ENCODE measurements around the gene MRPL43.
A peak's percentile ranks its signal among the peaks of the same experiment; 100 is the strongest.

Gene MRPL43

DNA sequence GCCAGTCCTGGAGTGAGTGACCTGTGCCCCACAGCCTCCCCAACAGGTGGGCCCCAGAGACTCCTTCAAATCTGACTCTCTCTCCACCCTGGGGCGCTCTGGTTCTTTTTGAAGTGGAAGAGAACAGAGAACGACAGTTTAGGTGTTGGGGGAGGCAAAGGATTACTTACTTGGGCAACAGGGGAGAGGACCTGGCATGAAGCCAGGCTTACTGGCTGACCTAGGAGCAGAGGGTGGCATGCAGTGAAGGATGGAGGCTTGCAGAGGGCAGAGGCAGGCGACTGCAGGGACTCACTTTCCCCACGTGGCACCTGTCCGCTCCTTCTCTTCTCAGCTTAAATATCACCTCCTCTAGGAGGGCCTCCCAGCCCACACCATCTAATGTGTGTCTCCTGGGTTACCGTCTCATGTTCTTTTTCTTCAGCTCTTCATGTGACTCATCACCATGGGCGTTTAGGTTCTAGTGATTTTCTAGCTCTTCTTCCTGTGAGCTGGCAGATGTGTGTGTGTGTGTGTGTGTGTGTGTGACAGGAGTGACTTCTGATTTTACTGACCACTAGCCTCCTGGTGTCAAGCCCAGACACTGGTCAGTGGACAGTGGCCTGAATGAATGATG lies 27.8 kb upstream of the MRPL43 start:
- TF ChIP-seq POLR2AphosphoS5 (IDR thresholded peaks at IDR 0.05; ENCODE audit: low read depth, low read length) (no peak), SIN3A (IDR thresholded peaks at IDR 0.05; ENCODE audit: borderline replicate concordance, insufficient read depth, low read length) (no peak), TAF1 (IDR thresholded peaks at IDR 0.05; ENCODE audit: borderline replicate concordance, insufficient read depth, low read length) (no peak), FOXP2 (optimal IDR thresholded peaks at IDR 0.05; ENCODE audit: borderline replicate concordance, extremely low read depth, extremely low read length, insufficient read depth) (no peak)
- TF ChIP-seq, protein P1, sequence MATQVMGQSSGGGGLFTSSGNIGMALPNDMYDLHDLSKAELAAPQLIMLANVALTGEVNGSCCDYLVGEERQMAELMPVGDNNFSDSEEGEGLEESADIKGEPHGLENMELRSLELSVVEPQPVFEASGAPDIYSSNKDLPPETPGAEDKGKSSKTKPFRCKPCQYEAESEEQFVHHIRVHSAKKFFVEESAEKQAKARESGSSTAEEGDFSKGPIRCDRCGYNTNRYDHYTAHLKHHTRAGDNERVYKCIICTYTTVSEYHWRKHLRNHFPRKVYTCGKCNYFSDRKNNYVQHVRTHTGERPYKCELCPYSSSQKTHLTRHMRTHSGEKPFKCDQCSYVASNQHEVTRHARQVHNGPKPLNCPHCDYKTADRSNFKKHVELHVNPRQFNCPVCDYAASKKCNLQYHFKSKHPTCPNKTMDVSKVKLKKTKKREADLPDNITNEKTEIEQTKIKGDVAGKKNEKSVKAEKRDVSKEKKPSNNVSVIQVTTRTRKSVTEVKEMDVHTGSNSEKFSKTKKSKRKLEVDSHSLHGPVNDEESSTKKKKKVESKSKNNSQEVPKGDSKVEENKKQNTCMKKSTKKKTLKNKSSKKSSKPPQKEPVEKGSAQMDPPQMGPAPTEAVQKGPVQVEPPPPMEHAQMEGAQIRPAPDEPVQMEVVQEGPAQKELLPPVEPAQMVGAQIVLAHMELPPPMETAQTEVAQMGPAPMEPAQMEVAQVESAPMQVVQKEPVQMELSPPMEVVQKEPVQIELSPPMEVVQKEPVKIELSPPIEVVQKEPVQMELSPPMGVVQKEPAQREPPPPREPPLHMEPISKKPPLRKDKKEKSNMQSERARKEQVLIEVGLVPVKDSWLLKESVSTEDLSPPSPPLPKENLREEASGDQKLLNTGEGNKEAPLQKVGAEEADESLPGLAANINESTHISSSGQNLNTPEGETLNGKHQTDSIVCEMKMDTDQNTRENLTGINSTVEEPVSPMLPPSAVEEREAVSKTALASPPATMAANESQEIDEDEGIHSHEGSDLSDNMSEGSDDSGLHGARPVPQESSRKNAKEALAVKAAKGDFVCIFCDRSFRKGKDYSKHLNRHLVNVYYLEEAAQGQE (IDR thresholded peaks at IDR 0.05; ENCODE audit: insufficient read depth in 1 of 2, low read depth in 2 of 2, low read length in 2 of 2), result no peak

- no peak for TF ChIP-seq FOXP2 (optimal IDR thresholded peaks at IDR 0.05; ENCODE audit: borderline replicate concordance, extremely low read depth, extremely low read length, insufficient read depth)
- TF ChIP-seq, protein P1 (IDR thresholded peaks at IDR 0.05; ENCODE audit: insufficient read depth in 1 of 2, low read depth in 2 of 2, low read length in 2 of 2), result no peak
- no peak for TF ChIP-seq POLR2AphosphoS5 (IDR thresholded peaks at IDR 0.05; ENCODE audit: low read depth, low read length)
- no peak for TF ChIP-seq TAF1 (IDR thresholded peaks at IDR 0.05; ENCODE audit: borderline replicate concordance, insufficient read depth, low read length)
- no peak for TF ChIP-seq SIN3A (IDR thresholded peaks at IDR 0.05; ENCODE audit: borderline replicate concordance, insufficient read depth, low read length)
Measured at GRCh38 chr10:101014230-101014884, 27.1 kb upstream of the MRPL43 start.

DNA sequence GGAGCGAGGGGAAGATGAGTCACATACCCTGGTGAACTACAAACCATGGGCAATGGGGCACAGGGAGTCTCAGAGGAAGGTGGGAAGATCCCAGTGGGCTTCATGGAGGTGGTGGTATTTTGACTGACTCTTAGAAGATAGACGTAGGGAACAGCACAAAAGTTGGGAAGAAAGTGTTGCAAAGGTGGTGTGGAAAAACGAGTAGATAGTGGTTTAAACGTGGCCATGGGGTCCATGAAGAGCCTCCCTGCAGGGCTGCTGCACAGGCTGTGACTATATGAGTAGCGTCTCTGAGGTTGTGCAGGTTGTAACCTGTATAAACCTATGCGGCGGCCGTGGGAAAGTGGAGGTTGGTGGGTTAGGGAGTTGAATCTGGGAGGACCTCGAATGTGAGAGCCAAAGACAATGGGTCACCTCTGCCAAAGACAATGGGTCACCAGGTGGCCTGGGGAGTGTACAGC lies 26.1 kb upstream of the MRPL43 start:
- TF ChIP-seq SIN3A (IDR thresholded peaks at IDR 0.05; ENCODE audit: borderline replicate concordance, insufficient read depth, low read length) (no peak), FOXP2 (optimal IDR thresholded peaks at IDR 0.05; ENCODE audit: borderline replicate concordance, extremely low read depth, extremely low read length, insufficient read depth) (no peak), POLR2AphosphoS5 (IDR thresholded peaks at IDR 0.05; ENCODE audit: low read depth, low read length) (no peak), TAF1 (IDR thresholded peaks at IDR 0.05; ENCODE audit: borderline replicate concordance, insufficient read depth, low read length) (no peak)
- TF ChIP-seq, protein P1 (IDR thresholded peaks at IDR 0.05; ENCODE audit: insufficient read depth in 1 of 2, low read depth in 2 of 2, low read length in 2 of 2), result no peak

DNA sequence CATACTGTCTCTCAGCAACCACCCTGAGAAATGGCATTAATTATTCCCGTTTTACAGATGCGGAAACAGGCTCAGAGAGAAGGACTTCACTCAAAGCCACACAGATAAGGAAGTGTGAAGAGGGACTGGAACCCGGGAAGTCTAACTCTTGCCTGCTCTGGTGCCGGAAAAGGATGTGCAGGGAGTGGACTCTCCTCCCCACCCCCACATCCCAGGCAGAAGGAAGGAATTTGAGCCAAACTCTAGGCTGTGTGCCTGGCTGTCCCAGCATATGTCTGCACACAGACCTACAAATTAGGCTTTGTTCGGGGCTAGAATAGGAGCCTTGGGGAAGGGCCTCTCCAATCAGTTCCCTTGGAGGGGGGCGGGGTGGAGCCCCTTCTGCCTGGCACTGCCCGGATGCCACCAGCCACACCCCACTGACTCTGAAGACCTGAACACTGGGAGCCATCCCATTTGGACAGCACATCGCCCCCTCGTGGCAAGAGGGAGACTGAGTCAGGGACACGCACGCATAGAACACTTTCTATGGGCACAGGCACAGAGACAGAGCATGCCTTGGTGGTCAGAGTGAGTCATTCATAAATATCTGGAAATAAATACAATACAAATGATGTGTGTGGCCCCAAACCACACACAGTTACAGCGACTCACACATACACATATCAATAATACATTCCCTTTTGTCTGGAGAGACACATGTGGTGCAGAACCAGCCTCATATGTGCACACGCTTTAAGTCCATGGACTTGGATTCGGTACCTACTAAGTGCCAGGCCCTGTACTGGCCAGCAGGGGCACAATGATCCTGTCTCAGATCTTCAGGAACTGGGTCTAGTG lies 25.4 kb upstream of the MRPL43 start:
- TF ChIP-seq TAF1 (IDR thresholded peaks at IDR 0.05; ENCODE audit: borderline replicate concordance, insufficient read depth, low read length) (peak; percentile 28; the same call in 1 of the 2 replicates), FOXP2 (optimal IDR thresholded peaks at IDR 0.05; ENCODE audit: borderline replicate concordance, extremely low read depth, extremely low read length, insufficient read depth) (no peak)
